SK-N-SH (cell line): ENCODE data around the gene HK2.

Experiments
- POLR2AphosphoS5 ChIP-seq: IDR thresholded peaks from 2 replicates; pipeline ENCODE4 v1.6.1; 2012; ENCODE audit warnings: low read depth, low read length
- TAF1 ChIP-seq: IDR thresholded peaks from 2 replicates; pipeline ENCODE4 v1.6.1; 2012; ENCODE audit warnings: low read depth, mild to moderate bottlenecking, low read length, moderate library complexity, borderline replicate concordance
- TF ChIP-seq, protein P1 (sequence below): fragments of 200-600 bp; sonication (generic); IDR thresholded peaks from 2 replicates; pipeline ENCODE4 v1.6.1; 2017; ENCODE audit warnings: antibody characterized with exemption, mild to moderate bottlenecking, moderate library complexity
- TF ChIP-seq, protein P2 (sequence below): fragments of 150-350 bp; IDR thresholded peaks from 2 replicates; pipeline ENCODE4 v1.6.1; 2016; ENCODE audit warnings: mild to moderate bottlenecking, low read depth, low read length

DNA sequence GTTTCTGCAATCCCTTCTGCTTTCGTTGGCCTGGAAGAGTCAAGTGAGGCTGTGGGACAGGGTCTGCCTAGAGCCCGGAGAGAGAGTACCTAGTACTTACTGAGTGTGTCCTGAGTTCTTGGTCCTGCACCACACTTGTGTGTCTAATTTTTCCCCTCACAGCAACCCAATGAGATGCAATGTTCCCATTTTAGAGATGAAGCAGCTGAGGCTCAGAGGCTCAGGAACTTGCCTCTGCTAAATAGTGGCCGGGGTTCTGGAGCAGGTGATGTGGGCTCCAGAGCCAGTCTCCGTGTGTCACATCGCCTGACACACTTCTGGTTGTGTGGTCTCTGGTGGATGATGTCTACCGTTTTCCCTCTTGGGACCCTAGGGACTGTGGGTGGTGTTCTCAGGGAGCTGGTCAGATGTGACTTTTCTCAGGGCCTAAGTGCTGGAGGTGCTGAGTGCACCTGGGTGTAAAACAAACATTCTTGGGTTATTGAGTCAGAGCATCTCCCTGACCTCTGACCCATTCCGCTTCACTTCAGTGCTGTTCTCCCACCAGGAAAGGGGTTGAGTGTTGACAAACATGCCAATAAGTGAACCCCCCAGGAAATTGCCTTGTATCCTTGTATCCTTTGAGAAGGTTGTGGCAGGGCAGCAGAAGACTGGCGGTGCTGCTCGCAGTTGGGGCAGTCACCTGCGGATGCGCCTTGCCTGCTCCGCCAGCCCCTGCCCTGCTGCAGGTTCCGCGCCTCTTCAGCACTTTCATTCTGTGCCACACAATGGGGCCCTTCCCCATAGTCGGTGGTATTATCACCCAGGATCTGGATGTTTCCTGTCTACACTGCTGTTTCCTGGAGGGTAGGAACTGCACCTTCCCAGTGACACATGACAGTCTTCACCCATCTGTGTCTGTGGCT lies 32.1 kb downstream of the HK2 start:
- TF ChIP-seq POLR2AphosphoS5: no peak
- TF ChIP-seq, protein P1, sequence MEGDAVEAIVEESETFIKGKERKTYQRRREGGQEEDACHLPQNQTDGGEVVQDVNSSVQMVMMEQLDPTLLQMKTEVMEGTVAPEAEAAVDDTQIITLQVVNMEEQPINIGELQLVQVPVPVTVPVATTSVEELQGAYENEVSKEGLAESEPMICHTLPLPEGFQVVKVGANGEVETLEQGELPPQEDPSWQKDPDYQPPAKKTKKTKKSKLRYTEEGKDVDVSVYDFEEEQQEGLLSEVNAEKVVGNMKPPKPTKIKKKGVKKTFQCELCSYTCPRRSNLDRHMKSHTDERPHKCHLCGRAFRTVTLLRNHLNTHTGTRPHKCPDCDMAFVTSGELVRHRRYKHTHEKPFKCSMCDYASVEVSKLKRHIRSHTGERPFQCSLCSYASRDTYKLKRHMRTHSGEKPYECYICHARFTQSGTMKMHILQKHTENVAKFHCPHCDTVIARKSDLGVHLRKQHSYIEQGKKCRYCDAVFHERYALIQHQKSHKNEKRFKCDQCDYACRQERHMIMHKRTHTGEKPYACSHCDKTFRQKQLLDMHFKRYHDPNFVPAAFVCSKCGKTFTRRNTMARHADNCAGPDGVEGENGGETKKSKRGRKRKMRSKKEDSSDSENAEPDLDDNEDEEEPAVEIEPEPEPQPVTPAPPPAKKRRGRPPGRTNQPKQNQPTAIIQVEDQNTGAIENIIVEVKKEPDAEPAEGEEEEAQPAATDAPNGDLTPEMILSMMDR: no peak
- TF ChIP-seq, protein P2, sequence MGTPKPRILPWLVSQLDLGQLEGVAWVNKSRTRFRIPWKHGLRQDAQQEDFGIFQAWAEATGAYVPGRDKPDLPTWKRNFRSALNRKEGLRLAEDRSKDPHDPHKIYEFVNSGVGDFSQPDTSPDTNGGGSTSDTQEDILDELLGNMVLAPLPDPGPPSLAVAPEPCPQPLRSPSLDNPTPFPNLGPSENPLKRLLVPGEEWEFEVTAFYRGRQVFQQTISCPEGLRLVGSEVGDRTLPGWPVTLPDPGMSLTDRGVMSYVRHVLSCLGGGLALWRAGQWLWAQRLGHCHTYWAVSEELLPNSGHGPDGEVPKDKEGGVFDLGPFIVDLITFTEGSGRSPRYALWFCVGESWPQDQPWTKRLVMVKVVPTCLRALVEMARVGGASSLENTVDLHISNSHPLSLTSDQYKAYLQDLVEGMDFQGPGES: no peak
- TF ChIP-seq TAF1: no peak
